ENCODE results near the gene SERPINB2.

GRCh38 chr18:63936932-63937393 lies 49.5 kb downstream of the SERPINB2 start:
- TF ChIP-seq CTCF (IDR thresholded peaks at IDR 0.05) (no peak), CREB1 (CRISPR knock-in tag; IDR thresholded peaks at IDR 0.05) (no peak), ATF2 (CRISPR knock-in tag; IDR thresholded peaks at IDR 0.05; ENCODE audit: borderline replicate concordance, low read depth) (no peak), TCF7 (CRISPR knock-in tag; IDR thresholded peaks at IDR 0.05; ENCODE audit: low read depth) (no peak), SMAD3 (CRISPR knock-in tag; IDR thresholded peaks at IDR 0.05; ENCODE audit: borderline replicate concordance) (no peak), MAX (CRISPR knock-in tag; IDR thresholded peaks at IDR 0.05) (no peak)
- TF ChIP-seq, protein P1, sequence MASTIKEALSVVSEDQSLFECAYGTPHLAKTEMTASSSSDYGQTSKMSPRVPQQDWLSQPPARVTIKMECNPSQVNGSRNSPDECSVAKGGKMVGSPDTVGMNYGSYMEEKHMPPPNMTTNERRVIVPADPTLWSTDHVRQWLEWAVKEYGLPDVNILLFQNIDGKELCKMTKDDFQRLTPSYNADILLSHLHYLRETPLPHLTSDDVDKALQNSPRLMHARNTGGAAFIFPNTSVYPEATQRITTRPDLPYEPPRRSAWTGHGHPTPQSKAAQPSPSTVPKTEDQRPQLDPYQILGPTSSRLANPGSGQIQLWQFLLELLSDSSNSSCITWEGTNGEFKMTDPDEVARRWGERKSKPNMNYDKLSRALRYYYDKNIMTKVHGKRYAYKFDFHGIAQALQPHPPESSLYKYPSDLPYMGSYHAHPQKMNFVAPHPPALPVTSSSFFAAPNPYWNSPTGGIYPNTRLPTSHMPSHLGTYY (CRISPR knock-in tag; IDR thresholded peaks at IDR 0.05), result no peak

All from WTC11 (cell line).